HepG2 (cell line): ENCODE data around the gene RAPGEF5. TPM values are rescaled to one million over a fixed set of nuclear protein-coding genes. Genes with fewer than 3 reads are reported as not detected.

Source experiments
- CSRNP2 ChIP-seq: sonication (generic); formaldehyde crosslinking; conservative IDR thresholded peaks from 2 replicates; pipeline ENCODE4 v1.8.0; 2022; ENCODE audit warnings: low read depth, missing genetic modification reagents
- FOXA1 ChIP-seq, 2 experiments: fragments of 450-650 bp in 1 of 2; sonication (generic) in 1 of 2; formaldehyde crosslinking in 1 of 2; IDR thresholded peaks; 2 replicates each; pipeline versions ENCODE4 v1.4.0 to v1.6.1; 2016 to 2020; ENCODE audit warnings: missing genetic modification reagents in 1 of 2
- HIC2 ChIP-seq: sonication (generic); formaldehyde crosslinking; IDR thresholded peaks from 2 replicates; pipeline ENCODE4 v1.9.0; 2022; ENCODE audit warnings: low read depth, missing genetic modification reagents
- HMGXB4 ChIP-seq, 2 experiments: sonication (generic) in 1 of 2; formaldehyde crosslinking in 1 of 2; IDR thresholded peaks; 2 replicates each; pipeline versions ENCODE4 v1.4.0 to v1.6.1; 2018 to 2020; ENCODE audit warnings: missing genetic modification reagents in 2 of 2, borderline replicate concordance in 1 of 2, low read depth in 1 of 2, mild to moderate bottlenecking in 1 of 2, missing biosample characterization in 1 of 2
- KMT2B ChIP-seq: IDR thresholded peaks from 2 replicates; pipeline ENCODE4 v1.6.1; 2016; ENCODE audit warnings: missing genetic modification reagents, missing compliant biosample characterization
- SALL1 ChIP-seq: sonication (generic); formaldehyde crosslinking; IDR thresholded peaks from 2 replicates; pipeline ENCODE4 v1.8.0; 2022; ENCODE audit warnings: mild to moderate bottlenecking, missing genetic modification reagents
- ZBTB2 ChIP-seq: sonication (generic); formaldehyde crosslinking; IDR thresholded peaks from 2 replicates; pipeline ENCODE4 v1.8.0; 2022; ENCODE audit warnings: low read depth, missing genetic modification reagents
- ZNF280D ChIP-seq: sonication (generic); formaldehyde crosslinking; IDR thresholded peaks from 2 replicates; pipeline ENCODE4 v1.5.1; 2020; ENCODE audit warnings: mild to moderate bottlenecking, missing genetic modification reagents
- ZNF362 ChIP-seq: sonication (generic); formaldehyde crosslinking; IDR thresholded peaks from 2 replicates; pipeline ENCODE4 v1.4.0; 2020; ENCODE audit warnings: missing genetic modification reagents, mild to moderate bottlenecking, borderline replicate concordance
- ZNF691 ChIP-seq: sonication (generic); formaldehyde crosslinking; IDR thresholded peaks from 2 replicates; pipeline ENCODE4 v1.4.0; 2020; ENCODE audit warnings: missing genetic modification reagents, low read depth, mild to moderate bottlenecking, borderline replicate concordance
- ZNF770 ChIP-seq: sonication (generic); formaldehyde crosslinking; IDR thresholded peaks from 2 replicates; pipeline ENCODE4 v1.5.0; 2020; ENCODE audit warnings: mild to moderate bottlenecking, missing genetic modification reagents
- polyA plus RNA-seq, 8 experiments: library from polyadenylated mRNA; depleted of rRNA in 3 of 8; stranded (reverse) in 7 of 8; unstranded in 1 of 8; fragments of >200 nt; fragmentation: Illumina TruSeq in 4 of 8; extraction: Trizol in 4 of 8; gene quantifications; 2 replicates each; pipeline versions ENCODE4 v1.2.1 to v1.2.3, GENCODE V29; 2011 to 2016; ENCODE audit warnings: low read depth in 4 of 8, missing spikeins in 1 of 8, mixed read lengths in 1 of 8; ENCODE audit not compliant: insufficient read depth in 1 of 8
- total RNA-seq, 5 experiments: library from RNA; depleted of rRNA; stranded (reverse); fragments of >200 nt; fragmentation: Illumina TruSeq; extraction: Trizol; gene quantifications; 2 replicates each; pipeline ENCODE4 v1.2.3, GENCODE V29; 2016; ENCODE audit warnings: low read depth in 1 of 5

Gene RAPGEF5
- total and polyA plus RNA-seq, 2 of the 13 experiments (the other 11 are each of a cell fraction or from before 2014, with no cell fraction given) = 17.1 to 23.4 TPM

GRCh38 chr7:22351329-22351692, 5.6 kb downstream of the RAPGEF5 start (continued):
- TF ChIP-seq HMGXB4 (CRISPR knock-in tag; IDR thresholded peaks at IDR 0.05; ENCODE audit: borderline replicate concordance in 1 of 2, low read depth in 1 of 2) (no peak), FOXA1 (IDR thresholded peaks at IDR 0.05) (no peak), FOXA1 (CRISPR knock-in tag; IDR thresholded peaks at IDR 0.05) (peak; percentile 45; the same call in 1 of the 2 replicates), CSRNP2 (CRISPR knock-in tag) (no peak), HIC2 (CRISPR knock-in tag) (0 out of 2 replicates have a peak, but pooled peaks have one; percentile 13), ZNF362 (CRISPR knock-in tag) (no peak), ZNF770 (CRISPR knock-in tag) (no peak), SALL1 (CRISPR knock-in tag) (no peak; the same call in 1 of the 2 replicates), ZNF280D (CRISPR knock-in tag) (0 out of 2 replicates have a peak, but pooled peaks have one; percentile 23), KMT2B (CRISPR knock-in tag) (no peak), ZBTB2 (CRISPR knock-in tag) (no peak), ZNF691 (CRISPR knock-in tag) (peak; percentile 19; the same call in 1 of the 2 replicates)
